ENCODE data around the gene SEL1L. TPM values are rescaled to one million over a fixed set of nuclear protein-coding genes. Genes with fewer than 3 reads are reported as not detected.

The SEL1L gene
- total RNA-seq, 2 donors from 2014 or later = 57.1 to 71.5 TPM

DNA sequence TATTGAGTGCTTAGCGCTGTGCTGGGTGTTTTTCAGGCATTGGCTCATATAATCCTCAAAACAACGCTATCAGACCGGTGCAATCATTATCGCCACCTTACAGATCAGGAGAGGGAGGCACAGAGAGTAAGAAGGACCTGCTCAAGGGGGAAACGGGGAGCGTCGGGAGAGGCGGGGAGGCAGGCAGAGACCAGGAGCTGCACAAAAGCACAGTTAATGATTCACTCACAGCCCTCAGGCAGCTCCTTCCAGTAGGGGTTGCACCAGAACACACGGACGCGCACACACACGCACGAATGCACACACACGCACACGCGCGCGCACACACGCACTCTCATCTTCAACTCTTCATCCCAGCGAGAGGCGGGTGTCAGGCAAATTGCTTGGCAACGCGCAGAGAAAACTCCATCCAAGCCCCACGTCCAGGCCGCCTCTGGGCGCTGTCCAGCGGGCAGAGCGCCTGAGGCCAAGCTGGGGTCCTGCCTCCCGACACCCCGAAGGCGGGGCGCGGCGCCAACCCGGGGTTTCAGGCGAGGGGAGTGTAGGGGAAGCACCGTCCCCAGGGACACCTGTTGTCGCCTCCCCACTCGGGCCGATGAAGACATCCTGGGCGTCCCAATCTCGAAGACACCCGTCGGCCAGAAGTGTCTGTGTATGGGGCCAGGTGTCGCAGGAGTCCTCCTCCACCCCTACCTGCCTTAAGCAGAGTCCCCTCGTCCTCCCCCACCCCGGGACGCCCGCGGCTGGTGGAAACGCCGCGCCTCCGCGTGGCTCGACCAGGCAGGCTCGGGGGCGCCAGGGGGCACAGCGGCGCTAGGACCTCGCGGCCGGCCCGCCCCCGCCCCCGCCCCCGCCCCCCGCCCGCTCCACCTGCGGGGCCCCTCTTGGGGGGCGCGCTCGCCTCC, 98.0 kb downstream of the SEL1L start:
- no peak overlapping the region for H3K27ac ChIP-seq
- TF ChIP-seq, protein P1, sequence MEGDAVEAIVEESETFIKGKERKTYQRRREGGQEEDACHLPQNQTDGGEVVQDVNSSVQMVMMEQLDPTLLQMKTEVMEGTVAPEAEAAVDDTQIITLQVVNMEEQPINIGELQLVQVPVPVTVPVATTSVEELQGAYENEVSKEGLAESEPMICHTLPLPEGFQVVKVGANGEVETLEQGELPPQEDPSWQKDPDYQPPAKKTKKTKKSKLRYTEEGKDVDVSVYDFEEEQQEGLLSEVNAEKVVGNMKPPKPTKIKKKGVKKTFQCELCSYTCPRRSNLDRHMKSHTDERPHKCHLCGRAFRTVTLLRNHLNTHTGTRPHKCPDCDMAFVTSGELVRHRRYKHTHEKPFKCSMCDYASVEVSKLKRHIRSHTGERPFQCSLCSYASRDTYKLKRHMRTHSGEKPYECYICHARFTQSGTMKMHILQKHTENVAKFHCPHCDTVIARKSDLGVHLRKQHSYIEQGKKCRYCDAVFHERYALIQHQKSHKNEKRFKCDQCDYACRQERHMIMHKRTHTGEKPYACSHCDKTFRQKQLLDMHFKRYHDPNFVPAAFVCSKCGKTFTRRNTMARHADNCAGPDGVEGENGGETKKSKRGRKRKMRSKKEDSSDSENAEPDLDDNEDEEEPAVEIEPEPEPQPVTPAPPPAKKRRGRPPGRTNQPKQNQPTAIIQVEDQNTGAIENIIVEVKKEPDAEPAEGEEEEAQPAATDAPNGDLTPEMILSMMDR (IDR thresholded peaks at IDR 0.05) = no peak
- H3K4me1 ChIP-seq (ENCODE audit: control insufficient read depth in 1 of 2, low read depth in 2 of 2) = peaks cover 0 to 18% of the 10 kb centered on the region in 2 donors
- no peaks in the 10 kb centered on the region for H3K36me3 ChIP-seq
- no peaks in the 10 kb centered on the region for H3K27me3 ChIP-seq (replicated peaks; ENCODE audit: insufficient read depth)
- H3K4me3 ChIP-seq = peak overlapping the region; percentile 71
- ATAC-seq (ENCODE audit: insufficient number of reproducible peaks, low FRiP score, low read depth) (no peak), DNase-seq (ENCODE audit: low spot score) (no peak)
- H3K9me3 ChIP-seq = no peaks in the 10 kb centered on the region

DNA sequence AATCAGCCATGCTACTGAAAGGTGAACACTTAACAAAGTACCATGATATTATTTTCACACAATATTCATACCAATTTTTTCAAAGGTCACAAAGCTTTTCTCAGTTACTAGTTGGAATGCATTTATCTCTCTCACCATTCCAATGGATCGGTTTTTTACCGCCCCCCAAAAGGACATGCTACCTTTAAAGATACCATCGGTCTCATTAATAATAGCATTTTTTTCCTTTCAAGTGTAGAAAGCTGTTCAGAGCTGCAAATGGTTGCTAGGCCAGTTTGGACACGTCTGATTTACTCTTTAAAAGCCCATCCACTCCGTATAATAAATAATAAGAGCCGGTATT, 98.6 kb downstream of the SEL1L start:
- Histone ChIP-seq H3K4me1 (ENCODE audit: control insufficient read depth in 1 of 2, low read depth in 2 of 2) (peaks cover 0 to 18% of the 10 kb centered on the region in 2 donors), H3K36me3 (no peaks in the 10 kb centered on the region), H3K9me3 (no peaks in the 10 kb centered on the region), H3K4me3 (peak overlapping the region; percentile 71), H3K27me3 (replicated peaks; ENCODE audit: insufficient read depth) (no peaks in the 10 kb centered on the region), H3K27ac (no peak overlapping the region)
- TF ChIP-seq, protein P1 (IDR thresholded peaks at IDR 0.05) = no peak
- no peak for ATAC-seq (ENCODE audit: insufficient number of reproducible peaks, low FRiP score, low read depth)
- DNase-seq (ENCODE audit: low spot score) = no peak

DNA sequence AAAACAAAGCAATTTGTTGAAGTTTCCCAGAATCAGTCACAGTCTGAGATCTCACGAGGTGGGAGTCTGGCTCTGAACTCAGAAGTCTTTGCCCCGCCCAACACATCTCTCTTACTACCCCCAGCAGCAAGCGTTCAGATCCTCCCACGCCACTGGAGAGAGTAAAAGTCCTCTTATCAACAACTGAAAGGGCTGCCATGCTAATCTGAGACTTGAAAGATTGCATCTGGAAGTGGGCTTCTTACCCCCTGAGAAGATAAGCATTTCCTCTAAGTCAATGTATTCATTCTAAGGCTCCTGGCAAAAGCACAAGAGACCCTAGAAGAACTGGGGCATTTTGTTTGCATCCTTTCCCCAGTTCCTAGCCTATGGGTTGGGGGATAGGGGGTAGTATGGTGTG, 99.4 kb downstream of the SEL1L start:
- DNase-seq (ENCODE audit: low spot score) = no peak
- Histone ChIP-seq H3K27ac (no peak overlapping the region), H3K9me3 (no peaks in the 10 kb centered on the region), H3K27me3 (replicated peaks; ENCODE audit: insufficient read depth) (no peaks in the 10 kb centered on the region), H3K36me3 (no peaks in the 10 kb centered on the region), H3K4me1 (ENCODE audit: control insufficient read depth in 1 of 2, low read depth in 2 of 2) (peaks cover 0 to 18% of the 10 kb centered on the region in 2 donors), H3K4me3 (no peak overlapping the region)
- ATAC-seq (ENCODE audit: insufficient number of reproducible peaks, low FRiP score, low read depth) = no peak
- TF ChIP-seq, protein P1 (IDR thresholded peaks at IDR 0.05) = no peak

DNA sequence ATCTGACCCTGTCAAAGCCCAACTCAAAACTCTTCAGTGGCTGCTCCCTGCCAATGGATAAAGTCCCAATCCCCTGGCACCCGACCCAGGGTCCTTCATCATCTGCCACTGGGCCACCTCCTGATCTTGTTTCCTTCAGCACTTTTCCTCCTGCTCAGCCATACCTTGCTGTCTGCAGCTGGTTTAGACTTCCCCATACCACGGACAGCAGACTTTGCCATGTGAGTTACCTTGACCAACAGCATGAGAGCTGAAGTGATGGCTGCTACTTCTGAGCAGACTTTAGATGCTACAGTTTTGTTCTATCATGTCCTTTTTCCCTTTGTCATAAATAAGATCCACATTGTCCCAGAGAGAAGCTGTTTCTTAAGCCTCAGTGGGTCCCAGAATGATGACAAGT, 100.3 kb downstream of the SEL1L start:
- peaks cover 0 to 18% of the 10 kb centered on the region in 2 donors for H3K4me1 ChIP-seq (ENCODE audit: control insufficient read depth in 1 of 2, low read depth in 2 of 2)
- no peak overlapping the region for H3K4me3 ChIP-seq
- ATAC-seq (ENCODE audit: insufficient number of reproducible peaks, low FRiP score, low read depth) (no peak), DNase-seq (ENCODE audit: low spot score) (no peak)
- H3K27ac ChIP-seq = no peak overlapping the region
- no peaks in the 10 kb centered on the region for H3K9me3 ChIP-seq
- no peaks in the 10 kb centered on the region for H3K36me3 ChIP-seq
- no peaks in the 10 kb centered on the region for H3K27me3 ChIP-seq (replicated peaks; ENCODE audit: insufficient read depth)
- TF ChIP-seq, protein P1 (IDR thresholded peaks at IDR 0.05) = no peak

DNA sequence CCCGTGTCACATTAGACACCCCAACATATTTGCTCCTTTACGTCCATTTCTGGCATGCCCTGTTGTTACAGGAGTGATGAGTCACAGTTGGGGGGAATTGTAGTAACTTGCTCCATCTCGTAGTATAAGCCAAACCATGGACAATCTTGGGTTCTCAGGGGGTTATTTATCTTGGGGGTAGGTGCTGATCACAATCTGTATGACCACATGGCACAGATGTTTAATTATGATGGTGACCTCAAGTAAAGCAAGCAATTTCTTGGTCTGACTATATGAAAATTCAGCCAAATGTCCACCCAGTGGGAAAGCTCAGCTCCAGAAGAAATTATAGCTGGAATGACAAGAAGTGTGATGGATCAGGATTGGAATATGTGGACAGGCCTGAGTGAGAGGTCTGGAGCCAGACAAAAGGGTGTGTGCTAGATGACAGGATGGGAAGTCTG, 101.4 kb downstream of the SEL1L start:
- ATAC-seq (ENCODE audit: insufficient number of reproducible peaks, low FRiP score, low read depth) (no peak), DNase-seq (ENCODE audit: low spot score) (no peak)
- Histone ChIP-seq H3K9me3 (no peaks in the 10 kb centered on the region), H3K27me3 (replicated peaks; ENCODE audit: insufficient read depth) (no peaks in the 10 kb centered on the region), H3K4me3 (no peak overlapping the region), H3K27ac (no peak overlapping the region), H3K4me1 (ENCODE audit: control insufficient read depth in 1 of 2, low read depth in 2 of 2) (peaks cover 0 to 18% of the 10 kb centered on the region in 2 donors), H3K36me3 (no peaks in the 10 kb centered on the region)
- TF ChIP-seq, protein P1 (IDR thresholded peaks at IDR 0.05) = no peak
